Endothelial cell of umbilical vein (primary cell): ENCODE measurements around the gene CNTNAP4. TPM values are rescaled to one million over a fixed set of nuclear protein-coding genes. Genes with fewer than 3 reads are reported as not detected.

Experiments used
- BruUV-seq: library from RNA; stranded (reverse); fragments of 400-500 nt; replicated peaks from 2 replicates; lab custom pipeline; 2021; lab: Mats Ljungman, UMichigan
- CTCF ChIA-PET: fragments of 300-600, 350-600 bp; sonication (Branson Sonifier 250); formaldehyde crosslinking; loops from one replicate; lab custom pipeline; 2021; ENCODE audit warnings: antibody characterized with exemption, inconsistent platforms; lab: Charles Lee
- POLR2A ChIA-PET: fragments of 300-600, 350-600 bp; sonication (Branson Sonifier 250); formaldehyde crosslinking; loops from one replicate; lab custom pipeline; 2021; ENCODE audit warnings: antibody characterized with exemption, inconsistent platforms; lab: Charles Lee
- DNase-seq: peaks from one replicate; pipeline ENCODE4 v3.0.0-alpha.2; 2011; ENCODE audit warnings: low read depth, low spot score
- FAIRE-seq: peaks from 2 replicates; lab custom pipeline; 2011; peaks lifted over from hg19 to GRCh38; lab: Jason Lieb, UNC
- H2AFZ ChIP-seq: 2 replicates; pipeline ENCODE4 v1.6.0; 2012; ENCODE audit warnings: low read depth, low read length, control low read depth, inconsistent platforms
- H3K27ac ChIP-seq: 2 replicates; pipeline ENCODE4 v1.5.1; 2011; ENCODE audit warnings: low read depth, mild to moderate bottlenecking, control low read depth, low read length, moderate library complexity; ENCODE audit not compliant: insufficient read depth
- H3K27me3 ChIP-seq, 2 experiments: 2 replicates each; pipeline versions ENCODE4 v1.6.0 to v1.6.1; 2011; ENCODE audit warnings: low read length in 2 of 2, mixed read lengths in 1 of 2; ENCODE audit not compliant: control insufficient read depth in 2 of 2, insufficient read depth in 2 of 2
- H3K36me3 ChIP-seq, 2 experiments: 2 replicates in 1 of 2; 3 replicates in 1 of 2; pipeline ENCODE4 v1.5.1; 2011; ENCODE audit warnings: low read length in 2 of 2, mild to moderate bottlenecking in 1 of 2, moderate library complexity in 1 of 2; ENCODE audit not compliant: control insufficient read depth in 2 of 2, insufficient read depth in 2 of 2; ENCODE audit errors: extremely low read depth in 1 of 2
- H3K4me1 ChIP-seq: 3 replicates; pipeline ENCODE4 v1.5.1; 2011; ENCODE audit warnings: mild to moderate bottlenecking, low read length; ENCODE audit not compliant: control insufficient read depth, insufficient read depth; ENCODE audit errors: extremely low read depth
- H3K4me2 ChIP-seq: 2 replicates; pipeline ENCODE4 v1.6.1; 2011; ENCODE audit warnings: low read length, control low read depth, mixed read lengths; ENCODE audit not compliant: insufficient read depth
- H3K4me3 ChIP-seq, 3 experiments: fragments of 200-600 bp in 1 of 3; sonication (generic), shearing (Covaris generic) in 1 of 3; replicated peaks in 1 of 3; 2 replicates each; pipeline ENCODE4 v1.5.1; 2011 to 2016; ENCODE audit warnings: control low read depth in 3 of 3, low read length in 3 of 3, mild to moderate bottlenecking in 2 of 3, inconsistent platforms in 1 of 3, low read depth in 1 of 3, moderate library complexity in 1 of 3; ENCODE audit not compliant: insufficient read depth in 1 of 3
- H3K79me2 ChIP-seq: 2 replicates; pipeline ENCODE4 v1.6.0; 2012; ENCODE audit warnings: low read length, inconsistent platforms; ENCODE audit not compliant: control insufficient read depth, insufficient read depth
- H3K9ac ChIP-seq: replicated peaks from 2 replicates; pipeline ENCODE3; 2011; ENCODE audit warnings: low read length, control low read depth; ENCODE audit not compliant: insufficient read depth; ENCODE audit errors: extremely low read depth
- H3K9me1 ChIP-seq: replicated peaks from 3 replicates; pipeline ENCODE4 v1.6.0; 2011; ENCODE audit warnings: mild to moderate bottlenecking, low read length; ENCODE audit not compliant: control insufficient read depth, insufficient read depth; ENCODE audit errors: extremely low read depth
- H3K9me3 ChIP-seq: replicated peaks from 2 replicates; pipeline ENCODE4 v1.5.1; 2012; ENCODE audit warnings: low read length, inconsistent platforms; ENCODE audit not compliant: control insufficient read depth, insufficient read depth
- H4K20me1 ChIP-seq: replicated peaks from 2 replicates; pipeline ENCODE3; 2011; ENCODE audit warnings: mild to moderate bottlenecking, low read length; ENCODE audit not compliant: control insufficient read depth, insufficient read depth; ENCODE audit errors: extremely low read depth
- CTCF ChIP-seq, 2 donors: IDR thresholded peaks; 1 replicate in 1 of 2; 2 replicates in 1 of 2; pipeline ENCODE4 v1.5.1; 2011; ENCODE audit warnings: low read length in 2 of 2, mild to moderate bottlenecking in 2 of 2, moderate library complexity in 2 of 2, control low read depth in 1 of 2, inconsistent platforms in 1 of 2, low read depth in 1 of 2; ENCODE audit not compliant: insufficient read depth in 1 of 2; ENCODE audit errors: extremely low read depth in 1 of 2
- EZH2 ChIP-seq: IDR thresholded peaks from 2 replicates; pipeline ENCODE4 v1.6.1; 2012; ENCODE audit warnings: borderline replicate concordance, low read depth, mild to moderate bottlenecking, moderate library complexity, low read length, inconsistent platforms; ENCODE audit not compliant: severe bottlenecking
- FOS ChIP-seq: IDR thresholded peaks from 2 replicates; pipeline ENCODE4 v1.6.1; 2011; ENCODE audit warnings: mild to moderate bottlenecking, low read length, moderate library complexity, borderline replicate concordance; ENCODE audit not compliant: insufficient read depth
- GATA2 ChIP-seq: IDR thresholded peaks from 2 replicates; pipeline ENCODE4 v1.7.0; 2011; ENCODE audit warnings: low read depth, mild to moderate bottlenecking, moderate library complexity, mixed read lengths, low read length; ENCODE audit not compliant: insufficient read length, insufficient read depth
- JUN ChIP-seq: IDR thresholded peaks from 2 replicates; pipeline ENCODE4 v1.6.1; 2011; ENCODE audit warnings: borderline replicate concordance, low read depth; ENCODE audit not compliant: insufficient read length, insufficient read depth
- MAX ChIP-seq: IDR thresholded peaks from 2 replicates; pipeline ENCODE4 v1.6.1; 2011; ENCODE audit not compliant: insufficient read depth, insufficient read length
- MYC ChIP-seq: IDR thresholded peaks from one replicate; pipeline ENCODE4 v1.6.1; 2011; ENCODE audit warnings: mild to moderate bottlenecking, low read depth, low read length
- POLR2A ChIP-seq: IDR thresholded peaks from 2 replicates; pipeline ENCODE4 v1.6.1; 2012; ENCODE audit warnings: low read depth, mild to moderate bottlenecking, control low read depth, low read length
- POLR2AphosphoS5 ChIP-seq: IDR thresholded peaks from 2 replicates; pipeline ENCODE4 v1.6.1; 2012; ENCODE audit warnings: low read depth, mild to moderate bottlenecking, control low read depth, low read length, moderate library complexity; ENCODE audit not compliant: insufficient read depth
- dilution Hi-C: fragments of 300-500 bp; cut with MboI; formaldehyde crosslinking; loops from one replicate; pipeline ENCODE4 v1.15.0; 2019; ENCODE audit warnings: low sequenced_read_pairs; ENCODE audit not compliant: extremely low pct_ligation_motif_present
- intact Hi-C: fragments of 100-400 bp; cut with micrococcal nuclease; formaldehyde crosslinking; loops from one replicate; pipeline ENCODE4 v1.10.0; 2022
- polyA plus RNA-seq, 4 experiments: library from polyadenylated mRNA; depleted of rRNA in 3 of 4; stranded (reverse) in 3 of 4; unstranded in 1 of 4; fragments of >200 nt; gene quantifications; 2 replicates each; pipeline versions ENCODE4 v1.2.1 to v1.2.3, GENCODE V29; 2011 to 2012; ENCODE audit warnings: missing spikeins in 1 of 4
- total RNA-seq: library from RNA; stranded (reverse); gene quantifications from 2 replicates; pipeline ENCODE4 v1.2.3, GENCODE V29; 2021

CNTNAP4 gene
- total and polyA plus RNA-seq, 2 donors (not counting 3 experiments of a cell fraction or from before 2014, with no cell fraction given): not detected

GRCh38 chr16:76444832-76445231 is 167.6 kb downstream of the CNTNAP4 start:
- Histone ChIP-seq H3K4me3 (no peak overlapping the region), H3K9me3 (no peaks in the 10 kb centered on the region), H2AFZ (no peak overlapping the region), H3K4me1 (no peaks in the 10 kb centered on the region), H3K27ac (no peak overlapping the region), H3K79me2 (no peaks in the 10 kb centered on the region), H3K9ac (no peak overlapping the region), H4K20me1 (no peaks in the 10 kb centered on the region), H3K27me3 (no peaks in the 10 kb centered on the region), H3K4me2 (no peak overlapping the region), H3K9me1 (no peaks in the 10 kb centered on the region), H3K36me3 (no peaks in the 10 kb centered on the region)
- POLR2A ChIA-PET: no interaction called here
- FAIRE-seq: no peak
- dilution Hi-C loops (no loop called here), intact Hi-C loops (no loop called here)
- BruUV-seq: no TSS peak
- CTCF ChIA-PET: no interaction called here
- TF ChIP-seq JUN (no peak), POLR2AphosphoS5 (no peak), POLR2A (no peak), MAX (no peak)
- no peak for DNase-seq

- Histone ChIP-seq H3K4me3 (no peak overlapping the region), H3K9me1 (no peaks in the 10 kb centered on the region), H3K9me3 (no peaks in the 10 kb centered on the region), H3K27me3 (no peaks in the 10 kb centered on the region), H2AFZ (no peak overlapping the region), H3K27ac (no peak overlapping the region), H3K79me2 (no peaks in the 10 kb centered on the region), H3K9ac (no peak overlapping the region), H4K20me1 (no peaks in the 10 kb centered on the region), H3K36me3 (no peaks in the 10 kb centered on the region), H3K4me2 (no peak overlapping the region), H3K4me1 (no peaks in the 10 kb centered on the region)
- DNase-seq (no peak), FAIRE-seq (no peak)
- no TSS peak for BruUV-seq
- CTCF ChIA-PET: no interaction called here
- no peak for TF ChIP-seq MYC
- TF ChIP-seq JUN: no peak
- TF ChIP-seq EZH2: no peak
- no peak for TF ChIP-seq GATA2
- TF ChIP-seq POLR2AphosphoS5: no peak
- TF ChIP-seq CTCF (IDR thresholded peaks at IDR 0.05; ENCODE audit: extremely low read depth in 1 of 2, insufficient read depth in 1 of 2, low read depth in 1 of 2, low read length in 2 of 2): no peak
- no peak for TF ChIP-seq MAX
- TF ChIP-seq FOS: no peak
- no peak for TF ChIP-seq POLR2A
- dilution Hi-C loops (no loop called here), intact Hi-C loops (no loop called here)
- POLR2A ChIA-PET: no interaction called here
Measured at GRCh38 chr16:76445815-76446214, 168.6 kb downstream of the CNTNAP4 start.
